HG03103 (cell line): Measurements from ENCODE around the gene GRAMD1A.
"Not testable (repeated sequence)": the region's sequence is repeated elsewhere in the genome, so short reads cannot be mapped to it uniquely, and the experiment has no call there.

Experiments
- ATAC-seq: cut with Tn5 transposase; IDR thresholded peaks from one replicate; pipeline ENCODE4 v1.9.1; 2021; ENCODE audit warnings: low read depth; ENCODE audit not compliant: unreplicated experiment

GRAMD1A gene

GRCh38 chr19:35034005-35034502, 33.9 kb downstream of the GRAMD1A start:
- no peak for ATAC-seq

DNA sequence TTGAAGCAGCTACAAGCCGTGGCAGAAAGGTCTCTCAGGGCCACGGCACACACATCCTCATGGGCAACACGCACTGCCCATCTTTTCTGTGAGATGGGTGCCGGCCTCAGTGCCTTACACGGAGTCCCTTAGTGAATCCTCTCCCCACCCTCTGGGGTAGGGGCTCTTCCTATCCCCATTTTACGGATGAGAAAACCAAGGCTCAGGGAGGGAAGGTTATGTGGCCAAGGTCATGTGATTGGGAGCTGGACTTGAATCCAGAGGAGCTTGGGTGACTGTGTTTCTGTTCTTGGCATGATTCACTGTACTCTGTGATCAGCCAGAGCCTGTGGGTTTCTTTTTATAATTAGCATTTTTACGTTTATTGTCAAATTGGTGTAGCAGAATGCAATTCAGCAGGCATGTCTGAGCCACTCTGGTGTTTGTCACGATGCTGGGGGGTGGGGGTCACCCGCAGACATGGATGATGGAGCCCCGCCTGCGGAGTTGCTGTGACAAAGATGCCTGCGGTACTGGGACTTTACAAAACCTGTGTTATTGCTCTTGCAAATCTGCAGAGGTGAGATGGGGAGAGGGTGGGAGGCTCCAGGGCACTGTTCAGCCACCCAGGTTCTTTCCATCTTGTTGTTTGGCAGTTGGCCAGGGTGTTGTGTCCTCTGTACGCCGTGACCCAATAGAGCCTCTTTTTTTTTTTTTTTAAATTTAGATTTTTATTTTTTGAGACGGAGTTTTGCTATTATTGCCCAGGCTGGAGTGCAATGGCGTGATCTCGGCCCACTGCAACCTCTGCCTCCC, 34.7 kb downstream of the GRAMD1A start:
- no peak for ATAC-seq

DNA sequence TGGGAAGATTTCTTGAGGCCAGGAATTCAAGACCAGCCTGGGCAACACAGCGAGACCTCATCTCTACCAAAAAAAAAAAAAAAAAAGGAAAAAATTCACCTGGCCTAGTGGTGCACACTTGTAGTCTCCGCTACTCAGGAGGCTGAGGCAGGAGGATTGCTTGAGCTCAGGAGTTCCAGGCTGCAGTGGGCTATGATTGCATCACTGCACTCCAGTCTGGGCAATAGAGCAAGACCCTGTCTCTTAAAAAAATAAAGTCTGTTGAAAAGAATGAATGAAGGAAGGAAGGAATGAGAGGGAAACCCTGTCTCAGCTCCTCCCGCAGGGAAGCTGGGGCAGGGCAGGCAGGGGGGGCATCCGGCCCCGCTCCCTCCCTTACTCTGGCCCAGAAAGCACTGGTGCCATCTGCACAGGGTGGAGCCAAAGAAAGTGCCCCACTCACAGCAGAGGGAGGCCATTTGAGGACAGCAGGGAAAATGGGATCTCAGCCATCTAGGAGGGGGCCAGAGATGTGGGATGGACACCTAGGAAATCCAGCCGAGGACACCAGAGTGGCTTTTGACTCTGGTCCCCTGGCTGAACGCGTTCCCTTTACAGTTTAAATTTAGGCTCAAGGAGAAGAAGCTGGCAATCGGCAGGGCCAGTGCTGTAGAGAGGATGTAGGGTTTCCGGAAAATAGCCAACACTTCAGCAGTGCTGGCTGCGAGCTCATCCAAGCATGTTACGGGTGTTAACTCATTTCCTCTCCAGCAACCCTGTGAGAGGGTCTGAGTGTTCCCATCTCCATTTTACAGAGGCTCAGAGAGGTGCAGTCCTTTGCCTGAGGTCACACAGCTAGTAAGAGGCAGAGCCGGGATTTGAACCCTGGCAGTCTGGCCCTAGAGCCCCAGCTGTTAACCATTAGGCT, 37.8 kb downstream of the GRAMD1A start:
- ATAC-seq, result no peak

DNA sequence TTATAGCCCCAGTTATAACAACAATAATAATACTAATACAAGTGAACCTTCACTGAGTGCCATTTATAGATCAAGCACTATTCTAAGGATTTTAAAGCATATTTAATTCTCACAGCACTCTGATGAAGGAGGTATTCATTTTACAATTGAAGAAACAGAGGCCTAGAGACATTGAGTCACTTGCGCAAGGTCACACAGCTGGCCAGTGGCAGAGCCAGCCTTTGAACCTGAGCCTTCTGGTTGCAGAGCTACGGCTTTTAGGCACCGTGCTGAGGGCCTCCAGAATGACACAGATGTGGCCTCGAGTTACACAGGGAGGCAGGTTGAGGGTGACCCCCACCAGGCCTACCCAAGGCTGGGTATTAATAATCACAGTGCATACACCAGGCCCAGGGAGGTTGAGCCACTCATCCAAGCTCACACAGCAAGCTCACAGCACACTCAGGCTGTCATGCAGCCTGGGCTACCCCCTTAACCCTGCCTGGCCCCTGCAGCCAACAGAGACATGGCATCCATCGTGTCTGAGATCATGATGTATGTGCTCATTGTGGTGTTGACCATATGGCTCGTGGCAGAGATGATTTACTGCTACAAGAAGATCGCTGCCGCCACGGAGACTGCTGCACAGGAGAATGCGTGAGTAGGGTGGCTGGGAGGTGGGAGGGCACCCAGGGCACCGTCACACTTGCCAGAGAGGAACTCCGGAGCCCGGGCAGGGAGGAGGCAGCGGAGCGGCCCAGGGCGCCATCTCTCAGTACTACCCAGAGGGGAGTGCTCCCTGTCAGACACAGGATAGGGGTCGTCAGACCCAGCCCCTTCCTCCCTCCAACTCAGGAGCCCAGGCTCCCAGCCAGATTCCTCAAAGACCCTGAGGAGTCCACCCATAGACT, 38.7 kb downstream of the GRAMD1A start:
- ATAC-seq, result no peak

- ATAC-seq, result no peak
Observed at GRCh38 chr19:35039881-35040825, 40.0 kb downstream of the GRAMD1A start.

- ATAC-seq, result no peak
Observed at GRCh38 chr19:35040826-35041547, 40.9 kb downstream of the GRAMD1A start.

DNA sequence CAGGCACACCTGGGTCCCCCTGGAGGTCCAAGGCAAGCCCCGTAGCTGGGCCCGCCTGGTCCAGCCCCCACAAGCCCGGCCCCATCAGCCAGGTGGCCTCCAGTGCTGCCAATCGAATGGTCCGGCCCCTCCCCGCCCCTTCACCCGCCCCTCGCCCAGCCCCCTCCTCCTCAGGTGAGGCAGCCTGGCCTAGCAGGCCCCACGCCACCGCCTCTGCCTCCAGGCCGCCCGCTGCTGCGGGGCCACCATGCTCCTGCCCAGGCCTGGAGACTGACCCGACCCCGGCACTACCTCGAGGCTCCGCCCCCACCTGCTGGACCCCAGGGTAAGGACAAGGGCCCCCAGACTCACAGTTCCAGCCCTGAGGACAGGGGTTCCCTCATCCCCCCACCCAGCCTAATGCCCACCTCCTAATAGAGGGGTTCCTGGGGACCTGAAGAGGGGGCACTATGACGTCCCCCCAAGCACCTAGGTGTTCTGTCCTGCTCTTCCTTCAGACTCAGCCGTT, 41.5 kb downstream of the GRAMD1A start, which contains the start of gene HPN:
Gene HPN, plus strand, starts transcription at position 174 of the 508 bp plus-strand sequence. CDS start 786 bp downstream, outside the sequence.
- ATAC-seq, result no peak

DNA sequence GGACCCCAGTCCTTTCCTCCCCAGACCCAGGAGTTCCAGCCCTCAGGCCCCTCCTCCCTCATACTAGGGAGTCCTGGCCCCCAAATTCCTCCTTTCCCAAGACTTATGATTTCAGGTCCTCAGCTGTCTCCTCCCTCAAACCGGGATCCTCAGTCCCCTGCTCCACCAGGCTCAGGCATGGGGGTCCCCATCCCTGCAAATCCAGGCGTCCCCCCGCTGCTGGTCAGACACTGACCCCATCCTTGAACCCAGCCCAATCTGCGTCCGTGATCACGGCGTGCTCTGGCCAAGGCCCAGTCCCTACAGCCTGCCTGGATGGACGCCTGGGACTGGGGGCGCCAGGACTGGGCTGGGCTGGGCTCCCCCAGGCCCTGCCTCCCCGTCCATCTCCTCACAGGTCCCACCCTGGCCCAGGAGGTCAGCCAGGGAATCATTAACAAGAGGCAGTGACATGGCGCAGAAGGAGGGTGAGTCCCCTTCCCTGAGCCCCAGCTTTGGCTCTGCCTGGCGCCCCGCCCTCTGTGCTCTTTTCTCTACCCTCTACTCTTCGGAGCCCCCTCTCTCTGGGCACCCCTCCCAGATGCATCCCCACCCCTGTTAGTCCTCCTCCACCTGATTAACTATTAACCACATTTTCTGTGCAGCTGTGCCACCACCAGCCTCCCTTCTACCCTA, 42.1 kb downstream of the GRAMD1A start:
- ATAC-seq, result no peak

- ATAC-seq, result no peak
Observed at GRCh38 chr19:35042954-35043604, 43.0 kb downstream of the GRAMD1A start.

DNA sequence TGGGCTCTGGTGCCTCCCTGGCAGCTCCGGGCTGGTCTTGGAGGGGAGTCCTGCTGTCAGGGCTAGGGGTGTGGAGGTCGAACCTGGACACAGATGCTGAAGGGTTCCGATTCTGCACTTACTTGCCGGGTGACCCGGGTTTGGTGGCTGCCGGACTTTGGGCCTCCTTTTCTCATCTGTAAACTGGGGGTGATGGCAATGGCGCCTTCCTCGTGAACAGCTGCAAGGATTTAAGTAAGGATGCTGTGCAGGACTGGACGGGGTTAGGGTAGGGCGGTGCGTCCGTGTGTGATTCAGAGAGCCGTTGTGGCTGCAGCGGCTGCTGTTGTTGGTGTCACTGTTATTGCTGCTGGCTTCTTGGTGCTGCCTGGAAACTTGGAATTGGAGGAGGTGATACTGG, 43.8 kb downstream of the GRAMD1A start:
- no peak for ATAC-seq

DNA sequence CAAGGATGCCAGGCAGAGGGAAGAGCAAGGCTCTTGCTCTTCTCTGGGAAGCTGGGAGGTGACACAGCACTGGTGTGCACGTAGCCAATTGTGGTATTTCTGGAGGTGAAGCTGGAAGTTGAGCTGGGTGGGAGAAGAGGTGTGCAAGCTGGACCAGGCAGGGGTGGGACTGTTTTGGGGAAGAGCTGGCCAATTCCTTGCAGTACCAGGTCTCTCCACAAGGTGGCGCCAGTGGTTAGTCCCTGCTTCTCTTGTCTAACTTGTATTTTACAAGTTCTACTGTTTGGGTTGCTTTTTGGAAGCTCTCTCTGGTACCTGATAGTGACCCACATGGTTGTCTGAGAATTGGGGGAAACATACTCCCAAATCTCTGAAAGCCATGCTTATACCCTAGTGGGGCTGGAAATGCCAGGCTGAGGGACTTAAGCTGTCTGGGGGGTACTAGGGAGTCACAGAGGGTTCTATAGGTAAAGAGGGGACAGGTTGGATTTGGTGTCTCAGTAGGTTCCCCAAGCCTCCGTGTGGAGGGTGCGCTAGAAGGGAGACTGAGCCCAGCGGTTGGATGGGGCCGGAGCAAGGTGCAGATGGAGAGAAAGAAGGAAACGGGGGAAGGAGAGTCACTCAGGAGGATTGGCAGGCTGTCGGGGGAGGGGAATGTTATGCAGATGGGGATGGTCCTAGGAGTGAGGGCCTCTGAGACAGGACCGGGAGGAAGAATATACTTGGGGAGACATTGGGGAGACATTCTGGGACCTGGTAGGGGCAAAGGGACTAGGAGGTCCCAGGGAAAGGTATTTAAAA, 44.4 kb downstream of the GRAMD1A start:
- ATAC-seq, result no peak

DNA sequence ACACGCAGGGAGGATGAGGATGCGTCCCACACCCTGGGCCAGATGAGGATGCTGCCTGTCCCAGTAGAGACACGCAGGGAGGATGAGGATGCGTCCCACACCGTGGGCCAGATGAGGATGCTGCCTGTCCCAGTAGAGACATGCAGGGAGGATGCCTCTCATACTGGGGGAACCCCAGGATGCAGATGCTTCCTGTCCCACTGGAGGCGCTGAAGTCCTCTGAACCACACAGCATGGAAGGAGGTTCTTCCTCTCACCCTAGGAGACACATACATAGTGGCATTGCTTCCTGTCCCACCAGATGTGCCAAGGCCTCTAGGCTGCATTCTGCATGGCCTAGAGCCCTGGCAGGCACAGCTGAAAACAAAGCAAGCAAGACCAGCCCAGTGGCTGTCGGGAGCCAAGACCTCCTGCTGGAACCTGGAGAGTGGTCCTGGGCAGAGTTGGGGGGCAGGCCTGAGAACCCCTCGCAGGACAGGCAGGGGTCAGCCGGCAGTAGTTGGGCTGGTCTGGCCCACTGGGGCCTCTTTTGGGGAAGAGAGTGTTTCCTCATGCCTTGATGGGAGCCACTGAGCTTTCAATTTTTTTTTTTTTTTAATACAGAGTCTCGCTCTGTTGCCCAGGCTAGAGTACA, 45.7 kb downstream of the GRAMD1A start:
- peak; percentile 67 for ATAC-seq

GRCh38 chr19:35046461-35046860, 46.3 kb downstream of the GRAMD1A start:
- ATAC-seq, result no peak

GRCh38 chr19:35048911-35049411, 48.8 kb downstream of the GRAMD1A start:
- no peak for ATAC-seq

GRCh38 chr19:35049456-35049855, 49.3 kb downstream of the GRAMD1A start:
- ATAC-seq, result no peak

- not testable (repeated sequence) for ATAC-seq
Observed at GRCh38 chr19:35050662-35051061, 50.5 kb downstream of the GRAMD1A start.
